ENCODE results near the gene CER1. TPM values are rescaled to one million over a fixed set of nuclear protein-coding genes. Genes with fewer than 3 reads are reported as not detected.

Gene CER1
- total and polyA plus RNA-seq, 10 of the 15 experiments (the other 5 are each of a cell fraction or from before 2014, with no cell fraction given), result not detected

GRCh38 chr9:14723301-14723700, 768 bp upstream of the CER1 start:
- FAIRE-seq (no peak), ATAC-seq (no peak), DNase-seq (ENCODE audit: low read depth, low spot score) (no peak)
- no TSS peak for BruUV-seq (replicated peaks)
- 32% methylated on average over 4 of the region's 4 CpGs for WGBS (ENCODE audit: insufficient coverage, insufficient replicate concordance, low lambda C conversion rate, missing lambda C conversion rate)
- Histone ChIP-seq H3K79me2 (ENCODE audit: control insufficient read depth, insufficient read depth, low read length) (no peaks in the 10 kb centered on the region), H3K9me3 (replicated peaks; ENCODE audit: control insufficient read depth, insufficient read depth, low read length) (no peaks in the 10 kb centered on the region), H3K9ac (ENCODE audit: control insufficient read depth, insufficient read depth, low read length) (no peak overlapping the region), H3K36me3 (ENCODE audit: control insufficient read depth in 2 of 2, insufficient read depth in 2 of 2, low read length in 1 of 2) (no peaks in the 10 kb centered on the region), H2AFZ (ENCODE audit: control insufficient read depth, low read depth, low read length) (no peak overlapping the region), H3K27ac (ENCODE audit: control insufficient read depth, insufficient read depth) (no peak overlapping the region), H3K4me2 (ENCODE audit: control insufficient read depth, insufficient read depth) (no peak overlapping the region), H3K4me1 (ENCODE audit: control insufficient read depth, insufficient read depth, low read length) (no peaks in the 10 kb centered on the region), H3K4me3 (no peak overlapping the region), H4K20me1 (ENCODE audit: control insufficient read depth, insufficient read depth) (no peaks in the 10 kb centered on the region), H3K27me3 (replicated peaks in 1 of 2; ENCODE audit: control insufficient read depth in 2 of 2, insufficient read depth in 2 of 2, low read length in 1 of 2) (no peaks in the 10 kb centered on the region; a peak in 1 of 4 replicates)
- SMC1A ChIA-PET (ENCODE audit: uncharacterized antibody, unreplicated experiment), result interaction anchor here (0.9 kb wide), 1 partner anchor 27 kb away, joined by 3 read pairs; no protein-coding TSS in a partner anchor
- in situ Hi-C loops (cut with MboI) (no loop called here), intact Hi-C loops (cut with micrococcal nuclease; ENCODE audit: unreplicated experiment) (no loop called here)
- RAD21 ChIA-PET (ENCODE audit: unreplicated experiment), result no interaction called here
- CTCF ChIA-PET, result no interaction called here
- POLR2A ChIA-PET, result interaction anchor here (0.7 kb wide), 1 partner anchor 97 kb away, joined by 3 read pairs; no protein-coding TSS in a partner anchor
- TF ChIP-seq SREBF1 (IDR thresholded peaks at IDR 0.05; ENCODE audit: low read length), result no peak
- no peak for TF ChIP-seq PAX8 (IDR thresholded peaks at IDR 0.05)
- no peak for TF ChIP-seq ZBTB4 (CRISPR knock-in tag; IDR thresholded peaks at IDR 0.05)
- TF ChIP-seq NR2C1 (IDR thresholded peaks at IDR 0.05), result no peak
- no peak for TF ChIP-seq E2F8 (IDR thresholded peaks at IDR 0.05; ENCODE audit: low read depth, partially characterized antibody)
- TF ChIP-seq MAX (IDR thresholded peaks at IDR 0.05; ENCODE audit: low read depth, low read length), result no peak
- no peak for TF ChIP-seq SPI1 (IDR thresholded peaks at IDR 0.05; ENCODE audit: borderline replicate concordance, insufficient read depth, low read depth, low read length)
- no peak for TF ChIP-seq ZSCAN29 (IDR thresholded peaks at IDR 0.05)
- TF ChIP-seq CTCF (IDR thresholded peaks at IDR 0.05 in 2 of 3, conservative IDR thresholded peaks at IDR 0.05 in 1 of 3; ENCODE audit: control insufficient read depth in 2 of 3, extremely low read depth in 1 of 3, insufficient read depth in 1 of 3, low read depth in 3 of 3, low read length in 3 of 3), result no peak
- no peak for TF ChIP-seq SUPT20H (IDR thresholded peaks at IDR 0.05; ENCODE audit: borderline replicate concordance, control insufficient read depth, low read depth, low read length)
- TF ChIP-seq MYB (IDR thresholded peaks at IDR 0.05; ENCODE audit: borderline replicate concordance, low read depth, low read length), result no peak
- TF ChIP-seq BRCA1 (IDR thresholded peaks at IDR 0.05; ENCODE audit: low read depth, low read length), result no peak
- no peak for TF ChIP-seq FOXM1 (IDR thresholded peaks at IDR 0.05; ENCODE audit: low read depth, low read length)
- no peak for TF ChIP-seq TCF7 (IDR thresholded peaks at IDR 0.05; ENCODE audit: borderline replicate concordance)
- TF ChIP-seq RELA (IDR thresholded peaks at IDR 0.05; ENCODE audit: borderline replicate concordance, partially characterized antibody), result no peak
- no peak for TF ChIP-seq ELK1 (IDR thresholded peaks at IDR 0.05; ENCODE audit: low read depth, low read length)

Data from GM12878 (cell line).